Measurements from ENCODE around the gene SCPEP1. TPM values are rescaled to one million over a fixed set of nuclear protein-coding genes. Genes with fewer than 3 reads are reported as not detected.

SCPEP1 gene
- total RNA-seq, 1 donor from 2014 or later = 45.6 TPM

GRCh38 chr17:56992364-56992763 is 14.4 kb downstream of the SCPEP1 start:
- DNase-seq (ENCODE audit: low spot score) = no peak
- intact Hi-C loops (cut with DNase I) = loop anchor here (5.0 kb wide), 1 partner anchor 1020 kb away; no protein-coding TSS in a partner anchor

DNA sequence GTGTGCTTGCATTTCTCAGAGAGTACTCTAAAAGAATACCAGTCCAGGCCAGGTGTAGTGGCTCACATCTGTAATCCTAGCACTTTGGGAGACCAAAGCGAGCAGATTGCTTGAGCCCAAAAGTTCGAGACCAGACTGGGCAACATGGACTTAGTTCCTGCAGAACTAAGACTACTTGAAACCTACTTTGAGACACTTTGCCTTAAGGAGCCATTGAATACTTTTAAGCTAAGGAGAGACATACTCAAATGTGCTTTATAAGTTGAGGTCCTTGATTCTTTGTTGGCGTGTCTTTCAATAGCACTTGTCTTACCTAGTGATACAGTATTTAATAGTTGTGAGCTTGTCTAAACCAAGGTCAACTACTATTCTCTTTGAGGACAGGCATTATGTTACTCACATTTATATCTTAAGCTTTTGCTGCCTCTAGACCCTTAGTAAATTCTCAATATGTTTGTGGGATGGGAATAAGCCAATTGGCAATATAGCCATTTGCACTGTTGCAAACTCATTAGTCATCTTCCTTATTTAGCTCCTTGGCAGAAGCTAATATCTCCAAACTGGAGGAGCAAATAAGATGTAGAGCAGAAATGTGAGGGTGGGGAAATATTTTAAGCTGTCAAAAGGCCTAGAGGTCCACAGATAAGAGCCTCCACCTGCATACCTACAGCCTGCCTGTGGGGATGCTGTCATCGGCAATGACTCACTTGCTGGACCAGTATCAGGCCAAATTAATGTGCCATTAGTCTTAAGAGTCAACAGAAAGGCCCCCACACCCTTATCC is 16.3 kb downstream of the SCPEP1 start:
- intact Hi-C loops (cut with DNase I) = loop anchor here (5.0 kb wide), 1 partner anchor 1018 kb away; no protein-coding TSS in a partner anchor
- DNase-seq (ENCODE audit: low spot score) = no peak

DNA sequence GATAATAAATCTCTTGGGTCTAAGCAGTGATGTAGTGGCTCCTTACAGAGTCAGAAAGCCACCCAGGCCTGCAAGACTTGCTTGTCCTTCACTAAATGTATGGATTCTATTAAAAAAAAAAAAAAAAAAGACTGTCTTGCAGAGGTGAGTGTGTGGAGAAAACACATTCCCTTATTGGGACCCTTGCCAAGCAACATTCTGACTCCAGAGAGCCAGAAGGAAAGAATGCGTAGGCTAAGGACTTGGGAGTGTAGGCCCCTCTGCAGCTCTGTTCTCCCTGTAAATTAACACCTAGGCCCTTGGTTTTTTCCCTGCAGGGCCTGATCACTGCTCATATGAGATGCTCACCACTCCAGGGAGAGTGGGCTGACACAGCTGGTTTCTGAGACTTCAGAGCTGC is 17.8 kb downstream of the SCPEP1 start:
- no peak for DNase-seq (ENCODE audit: low spot score)
- intact Hi-C loops (cut with DNase I) = no loop called here

GRCh38 chr17:56997313-56997712 is 19.4 kb downstream of the SCPEP1 start:
- no peak for DNase-seq (ENCODE audit: low spot score)
- intact Hi-C loops (cut with DNase I) = no loop called here

GRCh38 chr17:57001541-57001940 is 23.6 kb downstream of the SCPEP1 start:
- DNase-seq (ENCODE audit: low spot score) = no peak
- intact Hi-C loops (cut with DNase I) = no loop called here

DNA sequence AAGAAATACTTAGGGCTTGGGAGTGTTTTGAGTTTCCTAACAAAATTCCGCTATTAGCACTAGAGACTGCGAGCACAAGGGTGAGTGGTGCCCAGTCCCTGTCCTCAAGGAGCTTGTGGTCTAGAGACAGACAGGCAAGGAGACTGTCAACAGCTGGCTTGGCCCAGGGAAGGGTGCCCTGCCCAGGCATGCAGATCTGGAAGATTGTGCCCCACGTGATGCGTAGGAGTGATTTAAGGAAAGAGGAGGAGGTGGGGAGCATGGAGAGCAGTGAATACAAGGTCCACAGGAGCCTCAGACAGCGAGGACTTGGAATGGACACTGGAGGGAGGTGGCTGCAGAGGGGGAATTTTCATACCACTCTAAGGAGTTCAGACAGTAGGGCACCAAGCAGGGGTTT is 25.0 kb downstream of the SCPEP1 start:
- no peak for DNase-seq (ENCODE audit: low spot score)
- intact Hi-C loops (cut with DNase I) = no loop called here

- DNase-seq (ENCODE audit: low spot score) = no peak
- intact Hi-C loops (cut with DNase I) = no loop called here
Measured at GRCh38 chr17:57004944-57005579, 27.1 kb downstream of the SCPEP1 start.

DNA sequence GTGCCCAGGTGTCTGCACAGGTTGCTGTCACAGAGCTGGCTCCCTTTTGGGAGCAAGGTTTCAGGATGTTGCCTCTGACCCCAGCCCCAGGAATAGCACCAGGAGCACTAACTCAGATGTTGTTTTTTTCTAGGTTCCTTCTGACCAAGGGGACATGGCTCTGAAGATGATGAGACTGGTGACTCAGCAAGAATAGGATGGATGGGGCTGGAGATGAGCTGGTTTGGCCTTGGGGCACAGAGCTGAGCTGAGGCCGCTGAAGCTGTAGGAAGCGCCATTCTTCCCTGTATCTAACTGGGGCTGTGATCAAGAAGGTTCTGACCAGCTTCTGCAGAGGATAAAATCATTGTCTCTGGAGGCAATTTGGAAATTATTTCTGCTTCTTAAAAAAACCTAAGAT is 28.1 kb downstream of the SCPEP1 start:
- intact Hi-C loops (cut with DNase I) = no loop called here
- DNase-seq (ENCODE audit: low spot score) = no peak

- intact Hi-C loops (cut with DNase I) = no loop called here
- no peak for DNase-seq (ENCODE audit: low spot score)
Measured at GRCh38 chr17:57008958-57009357, 31.0 kb downstream of the SCPEP1 start.

DNA sequence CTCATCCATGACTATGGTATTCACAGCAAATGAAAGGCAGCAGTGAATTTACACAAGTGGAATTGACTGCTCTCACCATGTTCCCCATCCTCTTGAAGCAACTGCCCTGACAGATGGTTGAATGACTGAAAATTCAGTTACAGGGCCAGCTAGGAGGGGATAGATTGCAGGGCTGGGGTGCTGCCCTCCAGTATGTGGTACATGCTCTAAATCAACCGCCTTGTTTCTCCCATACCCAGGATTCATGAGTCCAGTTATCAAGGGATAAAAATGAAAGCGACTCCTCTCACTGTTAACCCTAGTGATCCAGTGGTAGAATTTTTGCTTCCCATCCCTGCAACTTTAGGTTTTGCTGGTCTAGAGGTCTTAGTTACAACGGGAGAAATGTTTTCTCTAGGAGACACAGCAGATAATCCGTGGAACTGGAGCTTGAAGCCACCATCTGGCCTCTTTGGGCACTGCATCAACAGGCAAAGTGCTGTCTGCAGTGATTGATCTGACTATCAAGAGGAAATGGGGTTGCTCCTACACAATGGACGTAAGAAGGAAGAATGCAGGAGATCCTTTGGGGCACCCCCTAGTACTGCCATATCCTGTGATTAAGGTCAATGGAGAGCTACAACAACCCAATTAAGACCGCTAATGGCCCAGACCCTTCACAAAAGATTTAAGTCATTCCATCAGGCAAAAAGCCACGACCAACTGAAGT is 32.0 kb downstream of the SCPEP1 start:
- no peak for DNase-seq (ENCODE audit: low spot score)
- intact Hi-C loops (cut with DNase I) = no loop called here

DNA sequence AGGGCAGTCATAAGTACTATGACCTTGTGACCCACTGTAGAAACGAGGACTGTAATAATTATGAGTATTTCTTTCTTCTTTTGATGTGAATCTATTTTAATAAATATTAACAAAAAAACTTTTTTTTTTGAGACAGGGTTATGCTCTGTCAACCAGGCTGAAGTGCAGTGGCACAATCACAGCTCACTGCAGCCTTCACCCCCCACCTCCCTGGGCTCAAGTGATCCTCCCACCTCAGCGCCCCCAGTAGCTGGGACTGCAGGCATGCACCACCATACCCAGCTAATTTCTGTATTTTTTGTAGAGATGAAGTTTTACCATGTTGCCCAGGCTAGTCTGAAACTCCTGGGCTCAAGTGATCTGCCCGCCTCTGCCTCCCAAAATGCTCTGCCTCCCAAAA is 32.6 kb downstream of the SCPEP1 start:
- DNase-seq (ENCODE audit: low spot score) = no peak
- intact Hi-C loops (cut with DNase I) = no loop called here

DNA sequence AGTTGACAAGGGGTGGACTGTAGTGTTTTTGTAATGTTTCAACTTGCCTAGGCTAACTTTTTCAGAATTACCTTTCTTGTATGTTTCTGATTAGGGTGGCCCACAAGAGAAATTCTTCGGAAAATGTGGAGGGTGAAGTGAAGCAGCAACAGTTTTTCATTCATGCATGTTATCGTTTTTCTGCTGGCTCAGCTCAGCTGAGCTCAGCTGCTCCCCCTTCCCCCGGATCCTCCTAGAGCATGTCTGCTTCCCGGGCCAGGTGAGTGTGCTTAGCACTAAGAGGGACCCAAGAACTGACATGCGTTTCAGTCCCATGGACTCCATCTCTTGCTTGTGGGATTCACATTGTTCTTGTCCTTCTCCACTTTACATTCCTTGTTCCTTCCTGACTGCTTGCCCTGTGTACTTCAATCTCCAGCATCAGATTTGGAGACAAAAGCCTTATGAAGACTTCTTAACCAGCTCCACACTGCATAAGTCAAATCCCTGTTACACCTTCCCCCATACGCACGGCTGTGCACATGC is 33.6 kb downstream of the SCPEP1 start:
- intact Hi-C loops (cut with DNase I) = no loop called here
- DNase-seq (ENCODE audit: low spot score) = no peak

DNA sequence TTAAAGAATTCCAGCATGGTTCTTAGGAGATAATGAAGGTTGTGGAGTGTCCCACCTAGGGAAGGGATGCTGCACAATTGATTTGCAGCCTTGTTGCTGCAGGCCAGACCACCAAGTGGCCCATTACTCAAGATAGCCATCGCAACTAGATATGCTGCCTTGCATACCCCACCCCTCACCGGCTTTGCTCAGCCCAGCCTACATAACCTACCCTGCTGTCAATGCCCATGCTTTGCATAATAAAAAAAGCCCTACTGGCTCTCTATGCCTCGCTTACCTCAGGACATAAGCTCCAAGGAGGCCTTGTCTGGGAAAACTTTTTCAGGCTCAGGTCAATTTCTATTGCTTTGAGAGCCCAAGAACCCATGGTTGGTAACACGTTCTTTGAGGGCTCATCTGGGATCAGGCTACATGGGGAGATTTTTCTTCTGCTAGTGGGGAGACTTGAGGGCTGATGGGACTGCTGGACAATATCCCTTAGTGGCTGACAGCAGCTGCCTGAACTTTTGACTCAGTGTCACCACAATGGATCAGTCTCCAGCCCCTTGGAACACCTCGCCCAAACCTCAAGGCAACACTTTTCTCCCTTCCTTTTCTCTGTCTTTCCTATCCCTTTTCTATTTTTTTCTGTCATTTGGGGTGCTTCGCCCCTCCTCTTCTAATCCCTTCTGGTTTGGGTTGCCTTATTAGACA is 38.3 kb downstream of the SCPEP1 start:
- intact Hi-C loops (cut with DNase I) = no loop called here
- peak; percentile 7 for DNase-seq (ENCODE audit: low spot score)

DNA sequence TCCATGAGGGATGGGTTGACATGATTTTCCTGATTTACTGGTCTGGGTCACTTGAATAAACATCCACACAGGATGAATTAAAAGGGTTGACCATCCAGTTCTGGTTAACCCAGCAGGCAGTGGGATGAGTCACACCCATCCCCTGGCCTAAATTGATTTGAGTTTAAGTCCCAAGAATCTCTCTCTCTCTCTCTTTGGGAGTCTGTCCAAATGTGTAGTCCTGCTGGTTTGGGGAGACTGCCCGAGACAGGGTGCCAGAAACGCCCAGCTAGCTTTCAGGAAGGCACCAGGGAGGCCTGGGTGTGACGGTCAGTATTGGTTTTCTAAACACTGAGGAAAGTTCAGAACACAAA is 38.8 kb downstream of the SCPEP1 start:
- intact Hi-C loops (cut with DNase I) = no loop called here
- DNase-seq (ENCODE audit: low spot score) = no peak

DNA sequence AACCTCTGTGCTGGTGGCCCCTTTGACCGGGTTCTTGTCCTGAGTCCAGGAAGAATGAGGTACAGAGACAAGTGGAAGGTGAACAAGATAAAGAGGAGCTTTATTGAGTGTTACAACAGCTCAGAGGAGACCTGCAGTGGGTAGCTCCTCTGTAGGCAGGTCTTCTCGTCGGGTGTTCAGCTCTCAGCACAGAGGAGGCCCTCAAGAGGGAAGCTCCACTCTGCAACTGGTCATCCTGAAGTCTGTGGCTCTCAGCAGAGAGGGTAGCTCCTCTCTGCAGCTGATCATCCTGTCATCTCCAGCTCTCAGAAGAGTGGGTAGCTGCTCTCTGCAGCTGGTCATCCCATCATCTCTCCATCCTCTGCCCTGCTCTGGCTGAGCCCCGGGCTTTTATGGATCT is 39.7 kb downstream of the SCPEP1 start:
- DNase-seq (ENCODE audit: low spot score) = peak; percentile 47
- intact Hi-C loops (cut with DNase I) = no loop called here

GRCh38 chr17:57020208-57020607 is 42.3 kb downstream of the SCPEP1 start:
- no peak for DNase-seq (ENCODE audit: low spot score)
- intact Hi-C loops (cut with DNase I) = no loop called here

DNA sequence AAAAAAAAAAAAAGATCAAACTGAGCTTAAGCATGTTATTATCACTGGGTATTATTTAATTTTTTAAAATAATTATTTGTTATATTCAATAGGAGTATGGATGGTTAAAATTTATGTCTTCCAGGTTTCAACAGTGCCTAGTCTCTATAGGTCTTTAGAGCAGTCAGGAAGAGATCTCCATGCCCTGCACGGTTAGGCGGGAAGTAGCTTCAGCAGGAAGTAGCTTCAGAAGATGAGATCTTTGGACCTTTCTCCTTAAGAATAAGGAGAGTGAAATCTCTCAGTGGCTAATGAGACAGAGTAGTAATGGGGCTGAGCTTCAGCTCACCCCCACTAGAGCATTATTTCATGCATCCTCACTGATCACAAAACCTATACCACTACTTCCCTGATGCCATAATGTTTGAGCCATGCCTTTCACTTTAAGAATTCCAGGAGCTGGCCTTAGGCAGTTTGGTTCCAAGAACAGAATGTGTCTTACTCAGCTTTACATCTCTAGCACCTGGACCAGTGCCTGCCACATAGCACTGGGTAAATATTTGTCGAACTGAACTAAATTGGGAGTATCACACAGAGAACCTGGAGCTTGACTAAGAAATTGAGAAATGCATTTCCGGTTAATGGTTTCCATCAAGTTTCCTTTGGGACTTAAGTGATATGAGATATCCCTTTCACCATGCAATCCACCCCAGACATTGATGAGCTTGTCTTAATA is 43.5 kb downstream of the SCPEP1 start:
- DNase-seq (ENCODE audit: low spot score) = no peak
- intact Hi-C loops (cut with DNase I) = no loop called here

DNA sequence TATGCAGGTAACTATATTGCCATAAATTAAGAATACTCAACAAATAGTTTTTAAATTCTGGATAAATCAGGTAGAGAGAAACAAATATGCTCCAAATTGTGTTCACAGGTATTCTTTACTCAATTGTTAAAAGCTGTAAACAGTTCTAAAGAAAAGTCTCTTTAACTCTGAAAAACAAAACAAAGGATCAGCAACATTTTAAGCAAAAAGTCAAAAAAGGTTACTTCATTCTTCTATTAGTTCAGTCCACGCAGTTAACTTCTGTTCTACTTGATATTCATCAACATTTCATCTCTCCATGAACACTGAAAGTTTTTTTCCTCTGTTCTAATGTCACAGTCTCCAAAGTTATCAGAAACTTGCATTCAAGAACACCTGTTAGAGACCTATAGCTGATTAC is 47.9 kb downstream of the SCPEP1 start:
- intact Hi-C loops (cut with DNase I) = no loop called here
- DNase-seq (ENCODE audit: low spot score) = no peak

DNA sequence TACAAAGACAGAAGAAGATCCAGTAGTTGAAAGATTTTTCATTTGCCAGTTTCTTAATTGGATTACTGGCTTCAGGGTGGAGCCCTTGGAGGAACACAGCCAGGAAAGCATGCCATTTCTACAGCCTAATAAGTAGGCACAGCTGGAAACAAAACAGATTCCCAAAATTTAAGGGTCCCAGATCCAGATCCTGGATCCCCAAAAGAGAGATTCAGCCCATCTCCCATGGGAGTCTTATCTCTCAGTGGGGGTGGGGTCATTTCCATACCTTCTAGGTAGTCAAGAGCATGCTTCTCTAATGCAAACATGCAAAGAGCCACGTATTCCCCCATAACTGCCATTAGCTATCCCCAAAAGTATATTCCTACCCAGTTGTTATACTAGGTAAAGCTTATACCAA is 49.9 kb downstream of the SCPEP1 start:
- intact Hi-C loops (cut with DNase I) = no loop called here

More for the DNA sequence above, 49.9 kb downstream of the SCPEP1 start:
- DNase-seq (ENCODE audit: low spot score) = no peak

Data from cardiac septum (tissue), 1 donor.